ENCODE measurements around the gene TIMMDC1. TPM values are rescaled to one million over a fixed set of nuclear protein-coding genes. Genes with fewer than 3 reads are reported as not detected.

The TIMMDC1 gene
- total RNA-seq, 1 donor from 2014 or later: 91.7 TPM

GRCh38 chr3:119557877-119558269 lies 59.5 kb downstream of the TIMMDC1 start:
- H3K9ac ChIP-seq: no peak overlapping the region
- Mint-ChIP-seq H3K27me3 (ENCODE audit: insufficient read depth, low read depth) (peaks cover 6% of the 10 kb centered on the region), H3K36me3 (no peaks in the 10 kb centered on the region), H3K4me3 (no peak overlapping the region), H3K27ac (no peak overlapping the region), H3K9me3 (no peaks in the 10 kb centered on the region), H3K4me1 (peaks cover 3% of the 10 kb centered on the region)
- H3K9me3 ChIP-seq (ENCODE audit: low read depth): no peaks in the 10 kb centered on the region
- TF ChIP-seq EZH2 (IDR thresholded peaks at IDR 0.05) (no peak), EZH2phosphoT487 (IDR thresholded peaks at IDR 0.05) (no peak), CTCF (IDR thresholded peaks at IDR 0.05) (no peak)
- no peak overlapping the region for H3K27ac ChIP-seq
- H3K27me3 ChIP-seq: no peaks in the 10 kb centered on the region
- DNase-seq (ENCODE audit: low spot score): no peak
- H3K36me3 ChIP-seq: no peaks in the 10 kb centered on the region
- no peak overlapping the region for H2AFZ ChIP-seq (replicated peaks)
- H3K79me2 ChIP-seq (ENCODE audit: low read depth): no peaks in the 10 kb centered on the region
- H3K4me1 ChIP-seq: no peaks in the 10 kb centered on the region
- no peak overlapping the region for H3K4me2 ChIP-seq
- H3F3A ChIP-seq (ENCODE audit: low read depth): no peaks in the 10 kb centered on the region
- H4K20me1 ChIP-seq (ENCODE audit: low read depth): no peaks in the 10 kb centered on the region
- H3K4me3 ChIP-seq: no peak overlapping the region

- Mint-ChIP-seq H3K27me3 (ENCODE audit: insufficient read depth, low read depth) (peaks cover 6% of the 10 kb centered on the region), H3K36me3 (no peaks in the 10 kb centered on the region), H3K4me3 (no peak overlapping the region), H3K27ac (no peak overlapping the region), H3K4me1 (peaks cover 3% of the 10 kb centered on the region), H3K9me3 (no peaks in the 10 kb centered on the region)
- Histone ChIP-seq H3K4me1 (no peaks in the 10 kb centered on the region), H3F3A (ENCODE audit: low read depth) (no peaks in the 10 kb centered on the region), H2AFZ (replicated peaks) (peak overlapping the region; percentile 98), H3K4me3 (no peak overlapping the region), H3K9ac (no peak overlapping the region), H4K20me1 (ENCODE audit: low read depth) (no peaks in the 10 kb centered on the region), H3K27ac (no peak overlapping the region), H3K79me2 (ENCODE audit: low read depth) (no peaks in the 10 kb centered on the region), H3K4me2 (no peak overlapping the region), H3K9me3 (ENCODE audit: low read depth) (no peaks in the 10 kb centered on the region), H3K27me3 (no peaks in the 10 kb centered on the region), H3K36me3 (no peaks in the 10 kb centered on the region)
- DNase-seq (ENCODE audit: low spot score): no peak
- TF ChIP-seq EZH2 (IDR thresholded peaks at IDR 0.05) (no peak), CTCF (IDR thresholded peaks at IDR 0.05) (no peak), EZH2phosphoT487 (IDR thresholded peaks at IDR 0.05) (no peak)
Measured at GRCh38 chr3:119558626-119559317, 60.4 kb downstream of the TIMMDC1 start.

- H2AFZ ChIP-seq (replicated peaks): peak within 1 kb of the TSS; percentile 98
- no peak within 1 kb of the TSS for H3K27ac Mint-ChIP-seq
Measured at GRCh38 chr3:119559441-119559963, 61.2 kb downstream of the TIMMDC1 start, which contains the start of gene CD80. TSS of gene CD80 (minus strand) at chr3:119559614. CDS start at chr3:119557728, 1,886 bp downstream.

More at GRCh38 chr3:119559441-119559963, 61.2 kb downstream of the TIMMDC1 start, which contains the start of gene CD80:
- Histone ChIP-seq H3K4me1 (no peaks in the 10 kb centered on the region), H3K9ac (no peak within 1 kb of the TSS), H3K27ac (no peak within 1 kb of the TSS), H3K9me3 (ENCODE audit: low read depth) (no peaks in the 10 kb centered on the region), H3K4me2 (no peak within 1 kb of the TSS), H3K36me3 (no peaks in the 10 kb centered on the region), H3K4me3 (no peak within 1 kb of the TSS), H3K27me3 (no peaks in the 10 kb centered on the region), H3F3A (ENCODE audit: low read depth) (no peaks in the 10 kb centered on the region), H4K20me1 (ENCODE audit: low read depth) (no peaks in the 10 kb centered on the region), H3K79me2 (ENCODE audit: low read depth) (no peaks in the 10 kb centered on the region)
- H3K27me3 Mint-ChIP-seq (ENCODE audit: insufficient read depth, low read depth): peaks cover 6% of the 10 kb centered on the region
- H3K36me3 Mint-ChIP-seq: no peaks in the 10 kb centered on the region
- DNase-seq (ENCODE audit: low spot score): peak; percentile 57
- H3K4me1 Mint-ChIP-seq: peaks cover 3% of the 10 kb centered on the region
- no peaks in the 10 kb centered on the region for H3K9me3 Mint-ChIP-seq
- TF ChIP-seq CTCF (IDR thresholded peaks at IDR 0.05) (peak; percentile 47), EZH2phosphoT487 (IDR thresholded peaks at IDR 0.05) (no peak), EZH2 (IDR thresholded peaks at IDR 0.05) (no peak)
- no peak within 1 kb of the TSS for H3K4me3 Mint-ChIP-seq

All from neural progenitor cell (in vitro differentiated cells).